ENCODE results near the gene CEBPZ.

The CEBPZ gene

GRCh38 chr2:37192551-37192950 is 38.8 kb downstream of the CEBPZ start:
- TF ChIP-seq, protein P1, sequence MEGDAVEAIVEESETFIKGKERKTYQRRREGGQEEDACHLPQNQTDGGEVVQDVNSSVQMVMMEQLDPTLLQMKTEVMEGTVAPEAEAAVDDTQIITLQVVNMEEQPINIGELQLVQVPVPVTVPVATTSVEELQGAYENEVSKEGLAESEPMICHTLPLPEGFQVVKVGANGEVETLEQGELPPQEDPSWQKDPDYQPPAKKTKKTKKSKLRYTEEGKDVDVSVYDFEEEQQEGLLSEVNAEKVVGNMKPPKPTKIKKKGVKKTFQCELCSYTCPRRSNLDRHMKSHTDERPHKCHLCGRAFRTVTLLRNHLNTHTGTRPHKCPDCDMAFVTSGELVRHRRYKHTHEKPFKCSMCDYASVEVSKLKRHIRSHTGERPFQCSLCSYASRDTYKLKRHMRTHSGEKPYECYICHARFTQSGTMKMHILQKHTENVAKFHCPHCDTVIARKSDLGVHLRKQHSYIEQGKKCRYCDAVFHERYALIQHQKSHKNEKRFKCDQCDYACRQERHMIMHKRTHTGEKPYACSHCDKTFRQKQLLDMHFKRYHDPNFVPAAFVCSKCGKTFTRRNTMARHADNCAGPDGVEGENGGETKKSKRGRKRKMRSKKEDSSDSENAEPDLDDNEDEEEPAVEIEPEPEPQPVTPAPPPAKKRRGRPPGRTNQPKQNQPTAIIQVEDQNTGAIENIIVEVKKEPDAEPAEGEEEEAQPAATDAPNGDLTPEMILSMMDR (IDR thresholded peaks at IDR 0.05; ENCODE audit: low read depth, low read length), result no peak
- no peak overlapping the region for H3K4me3 ChIP-seq (replicated peaks in 1 of 2; ENCODE audit: low read depth in 2 of 2, low read length in 2 of 2)
- no peak for DNase-seq (ENCODE audit: low read depth in 2 of 2)

GRCh38 chr2:37191747-37192146 is 39.6 kb downstream of the CEBPZ start:
- H3K4me3 ChIP-seq (replicated peaks in 1 of 2; ENCODE audit: low read depth in 2 of 2, low read length in 2 of 2), result no peak overlapping the region
- TF ChIP-seq, protein P1 (IDR thresholded peaks at IDR 0.05; ENCODE audit: low read depth, low read length), result no peak
- no peak for DNase-seq (ENCODE audit: low read depth in 2 of 2)

DNA sequence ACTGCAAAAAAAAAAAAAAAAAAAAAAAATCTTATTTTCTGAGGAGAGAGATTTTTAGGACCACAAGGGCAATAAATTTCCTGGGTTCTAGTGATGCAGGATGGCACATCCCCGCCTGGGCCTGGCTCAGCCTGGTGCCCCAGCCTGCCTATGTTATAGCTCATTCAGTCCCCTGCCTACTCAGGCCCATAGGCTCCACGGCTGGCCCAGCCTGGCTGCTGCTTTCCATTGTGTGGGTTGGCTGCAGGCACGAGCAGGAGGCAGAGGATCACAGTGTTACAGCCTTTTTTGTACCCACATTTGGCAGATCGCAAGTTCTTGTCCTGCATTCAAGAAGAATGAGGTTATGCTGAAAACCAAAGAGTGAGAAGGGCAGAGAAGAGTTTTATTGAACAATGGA is 40.1 kb downstream of the CEBPZ start:
- no peak overlapping the region for H3K4me3 ChIP-seq (replicated peaks in 1 of 2; ENCODE audit: low read depth in 2 of 2, low read length in 2 of 2)
- TF ChIP-seq, protein P1 (IDR thresholded peaks at IDR 0.05; ENCODE audit: low read depth, low read length), result no peak
- DNase-seq (ENCODE audit: low read depth in 2 of 2), result no peak

- TF ChIP-seq, protein P1 (IDR thresholded peaks at IDR 0.05; ENCODE audit: low read depth, low read length), result no peak
- no peak overlapping the region for H3K4me3 ChIP-seq (replicated peaks in 1 of 2; ENCODE audit: low read depth in 2 of 2, low read length in 2 of 2)
- no peak for DNase-seq (ENCODE audit: low read depth in 2 of 2)
Measured at GRCh38 chr2:37190290-37190689, 41.1 kb downstream of the CEBPZ start.

DNA sequence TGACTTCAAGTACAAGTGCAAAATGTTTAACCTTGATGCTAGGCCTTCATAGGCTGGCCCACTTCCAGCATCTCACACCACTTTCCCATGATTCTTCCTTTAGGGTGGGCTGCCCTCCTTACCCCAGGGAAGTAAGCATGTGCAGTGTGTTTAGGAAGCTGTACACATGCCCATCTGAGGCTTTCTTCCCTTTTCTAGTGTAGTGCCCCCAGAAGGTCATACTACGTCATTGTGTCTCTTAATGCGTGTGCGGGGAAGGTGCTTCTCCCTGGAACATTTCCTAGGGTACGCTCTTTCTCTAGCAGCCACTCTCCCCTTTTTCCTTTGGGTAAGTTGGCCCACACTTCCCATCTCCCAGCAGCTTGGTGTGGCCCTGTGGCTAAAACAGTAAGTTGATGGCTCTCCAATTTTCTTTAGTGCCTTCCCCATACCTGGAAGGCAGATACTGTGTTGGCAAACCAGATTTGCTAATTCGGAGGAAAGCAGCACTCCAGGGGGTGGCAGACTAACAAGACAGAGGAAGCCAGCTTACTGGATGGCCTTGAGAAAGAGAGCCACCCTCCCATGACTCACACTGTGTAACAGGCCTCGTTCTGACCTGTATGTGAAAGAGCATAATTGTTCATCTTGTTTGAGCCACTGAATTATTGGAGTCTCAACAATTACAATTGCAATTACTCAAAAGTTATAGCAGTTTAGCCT is 41.8 kb downstream of the CEBPZ start:
- DNase-seq (ENCODE audit: low read depth in 2 of 2), result peak; percentile 79 to 89
- H3K4me3 ChIP-seq (replicated peaks in 1 of 2; ENCODE audit: low read depth in 2 of 2, low read length in 2 of 2), result no peak overlapping the region
- TF ChIP-seq, protein P1 (IDR thresholded peaks at IDR 0.05; ENCODE audit: low read depth, low read length), result no peak

GRCh38 chr2:37188570-37188969 is 42.8 kb downstream of the CEBPZ start, which contains the start of gene SULT6B1:
Gene SULT6B1, minus strand, starts transcription at chr2:37188670. Its CDS starts 30 bp downstream, at chr2:37188640.
- no peak for DNase-seq (ENCODE audit: low read depth in 2 of 2)
- TF ChIP-seq, protein P1 (IDR thresholded peaks at IDR 0.05; ENCODE audit: low read depth, low read length), result no peak
- no peak within 1 kb of the TSS for H3K4me3 ChIP-seq (replicated peaks in 1 of 2; ENCODE audit: low read depth in 2 of 2, low read length in 2 of 2)

Data from cardiac fibroblast (primary cell).